ENCODE data around the gene STARD13. TPM values are rescaled to one million over a fixed set of nuclear protein-coding genes. Genes with fewer than 3 reads are reported as not detected.

The STARD13 gene
- total RNA-seq, 2 experiments from 2014 or later = 0.57 TPM; not detected in 1

DNA sequence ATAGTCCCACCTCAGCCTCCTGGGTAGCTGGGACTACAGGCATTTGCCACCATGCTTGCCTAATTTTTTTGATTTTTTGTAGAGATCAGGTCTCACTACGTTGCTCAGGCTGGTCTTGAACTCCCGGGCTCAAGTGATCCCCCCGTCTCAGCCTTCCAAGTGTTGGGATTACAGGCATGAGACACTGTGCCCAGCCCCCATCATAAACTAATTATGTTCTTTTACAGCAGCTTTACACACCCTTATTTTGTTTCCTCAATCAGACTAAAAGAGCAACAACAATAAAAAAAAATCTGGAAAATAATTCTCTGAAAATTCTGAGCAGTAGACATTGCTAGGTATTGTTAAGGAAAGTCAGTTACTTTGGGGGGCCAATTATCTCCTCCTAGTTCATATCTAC, 35.7 kb downstream of the STARD13 start:
- H3K27ac ChIP-seq (ENCODE audit: low read depth, low read length, poor library complexity, severe bottlenecking) = no peak overlapping the region
- TF ChIP-seq EZH2phosphoT487 (IDR thresholded peaks at IDR 0.05; ENCODE audit: borderline replicate concordance, low read depth, low read length) = no peak
- no peak for TF ChIP-seq CTCF (conservative IDR thresholded peaks at IDR 0.05; ENCODE audit: low read length)
- H3K9me3 ChIP-seq (ENCODE audit: low read length) = no peaks in the 10 kb centered on the region
- no peaks in the 10 kb centered on the region for H4K20me1 ChIP-seq (ENCODE audit: insufficient read depth, low read length)
- POLR2A ChIA-PET = interaction anchor here (0.6 kb wide), 2 partner anchors 42 to 960 kb away, joined by 3 read pairs; no protein-coding TSS in a partner anchor
- H3K9me2 ChIP-seq (ENCODE audit: insufficient read depth, low read length) = no peaks in the 10 kb centered on the region
- no peaks in the 10 kb centered on the region for H3K36me3 ChIP-seq (ENCODE audit: insufficient read depth, low read length)
- no peaks in the 10 kb centered on the region for H3K4me1 ChIP-seq (ENCODE audit: insufficient read depth, low read length, poor library complexity, severe bottlenecking)
- CTCF ChIA-PET (ENCODE audit: unreplicated experiment) = no interaction called here
- no peak overlapping the region for H2AFZ ChIP-seq (ENCODE audit: low read length)
- no TSS peak for BruUV-seq (replicated peaks)
- H3K4me3 ChIP-seq (ENCODE audit: low read depth, low read length, poor library complexity, severe bottlenecking) = no peak overlapping the region
- no peaks in the 10 kb centered on the region for H3K79me2 ChIP-seq (ENCODE audit: insufficient read depth, low read depth, low read length)
- H3K4me2 ChIP-seq (ENCODE audit: low read length) = no peak overlapping the region
- DNase-seq (ENCODE audit: low spot score) = no peak
- intact Hi-C loops (cut with micrococcal nuclease; ENCODE audit: unreplicated experiment) = no loop called here

DNA sequence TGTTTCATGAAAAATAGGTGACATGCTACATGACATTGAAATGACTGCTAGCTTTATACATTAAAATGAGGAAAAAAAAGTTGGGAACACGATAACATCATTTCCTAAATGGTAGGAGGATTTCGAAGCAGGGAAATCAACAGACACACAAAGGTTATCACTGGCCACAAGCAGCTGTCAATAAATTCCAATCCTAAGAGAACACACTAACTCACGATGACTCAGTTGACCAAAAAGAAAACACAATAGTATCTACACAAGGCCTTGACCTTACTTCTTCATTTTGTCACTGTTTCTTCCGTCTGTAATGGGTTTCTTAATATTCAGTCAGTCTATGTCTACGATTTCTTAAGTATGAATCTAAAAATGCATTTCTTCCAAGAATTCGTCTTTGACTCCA, 36.5 kb downstream of the STARD13 start:
- Histone ChIP-seq H3K79me2 (ENCODE audit: insufficient read depth, low read depth, low read length) (no peaks in the 10 kb centered on the region), H3K9me3 (ENCODE audit: low read length) (no peaks in the 10 kb centered on the region), H3K4me1 (ENCODE audit: insufficient read depth, low read length, poor library complexity, severe bottlenecking) (no peaks in the 10 kb centered on the region), H3K4me2 (ENCODE audit: low read length) (no peak overlapping the region), H3K36me3 (ENCODE audit: insufficient read depth, low read length) (no peaks in the 10 kb centered on the region), H3K9me2 (ENCODE audit: insufficient read depth, low read length) (no peaks in the 10 kb centered on the region), H3K27ac (ENCODE audit: low read depth, low read length, poor library complexity, severe bottlenecking) (no peak overlapping the region), H4K20me1 (ENCODE audit: insufficient read depth, low read length) (no peaks in the 10 kb centered on the region), H2AFZ (ENCODE audit: low read length) (no peak overlapping the region), H3K4me3 (ENCODE audit: low read depth, low read length, poor library complexity, severe bottlenecking) (no peak overlapping the region)
- TF ChIP-seq CTCF (conservative IDR thresholded peaks at IDR 0.05; ENCODE audit: low read length) (no peak), EZH2phosphoT487 (IDR thresholded peaks at IDR 0.05; ENCODE audit: borderline replicate concordance, low read depth, low read length) (no peak)
- POLR2A ChIA-PET = interaction anchor here (0.5 to 0.6 kb wide), 2 partner anchors 41 to 564 kb away, joined by 3 read pairs; no protein-coding TSS in a partner anchor
- no peak for DNase-seq (ENCODE audit: low spot score)
- intact Hi-C loops (cut with micrococcal nuclease; ENCODE audit: unreplicated experiment) = no loop called here
- no TSS peak for BruUV-seq (replicated peaks)
- CTCF ChIA-PET (ENCODE audit: unreplicated experiment) = no interaction called here

DNA sequence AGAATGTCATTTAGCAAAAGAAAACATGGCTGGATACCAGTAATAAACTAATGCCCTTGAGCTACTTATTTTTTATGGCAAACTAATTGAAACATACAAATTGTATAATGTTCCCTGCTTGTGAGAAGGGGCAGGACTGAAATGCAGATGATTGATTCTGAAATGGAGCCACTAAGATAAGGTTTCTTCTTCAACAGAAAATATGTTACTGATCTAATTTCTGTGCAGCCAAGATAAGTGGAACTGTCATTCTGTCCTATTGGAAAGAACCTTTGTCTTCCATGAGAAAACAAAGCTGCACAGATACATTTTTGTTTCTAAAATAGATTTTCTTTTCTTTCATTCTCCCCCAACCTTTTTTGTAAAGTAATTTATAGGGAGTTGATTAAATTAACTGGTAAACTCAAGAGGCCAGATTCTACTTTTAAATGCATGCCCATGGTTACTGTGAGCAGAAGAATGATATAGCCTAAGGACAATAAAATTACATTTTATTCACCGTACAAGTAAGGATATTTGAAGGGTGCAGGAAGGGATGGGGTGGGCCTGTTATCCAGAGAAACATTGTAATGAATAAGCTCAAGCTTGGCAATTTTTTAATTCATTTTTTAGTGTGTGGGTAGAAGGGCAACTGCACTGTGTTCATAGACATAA, 39.9 kb downstream of the STARD13 start:
- ChIA-PET CTCF (ENCODE audit: unreplicated experiment) (no interaction called here), POLR2A (interaction anchor here (0.6 kb wide), 1 partner anchor 722 kb away, joined by 4 read pairs; no protein-coding TSS in a partner anchor)
- TF ChIP-seq CTCF (conservative IDR thresholded peaks at IDR 0.05; ENCODE audit: low read length) = no peak
- no peak for TF ChIP-seq EZH2phosphoT487 (IDR thresholded peaks at IDR 0.05; ENCODE audit: borderline replicate concordance, low read depth, low read length)
- Histone ChIP-seq H3K4me2 (ENCODE audit: low read length) (no peak overlapping the region), H3K36me3 (ENCODE audit: insufficient read depth, low read length) (no peaks in the 10 kb centered on the region), H3K9me2 (ENCODE audit: insufficient read depth, low read length) (no peaks in the 10 kb centered on the region), H4K20me1 (ENCODE audit: insufficient read depth, low read length) (no peaks in the 10 kb centered on the region), H3K27ac (ENCODE audit: low read depth, low read length, poor library complexity, severe bottlenecking) (no peak overlapping the region), H3K79me2 (ENCODE audit: insufficient read depth, low read depth, low read length) (no peaks in the 10 kb centered on the region), H2AFZ (ENCODE audit: low read length) (no peak overlapping the region), H3K4me1 (ENCODE audit: insufficient read depth, low read length, poor library complexity, severe bottlenecking) (no peaks in the 10 kb centered on the region), H3K9me3 (ENCODE audit: low read length) (no peaks in the 10 kb centered on the region), H3K4me3 (ENCODE audit: low read depth, low read length, poor library complexity, severe bottlenecking) (no peak overlapping the region)
- intact Hi-C loops (cut with micrococcal nuclease; ENCODE audit: unreplicated experiment) = no loop called here
- DNase-seq (ENCODE audit: low spot score) = no peak
- no TSS peak for BruUV-seq (replicated peaks)

All from OCI-LY7 (cell line).